NCI-H1417 (cell line): ENCODE measurements around the gene STH.
A peak's percentile ranks its signal among the peaks of the same experiment; 100 is the strongest.

Experiments used
- DNase-seq, 3 experiments: peaks; one replicate each; lab custom pipeline; 2025; lab: John Stamatoyannopoulos, UW

STH gene

DNA sequence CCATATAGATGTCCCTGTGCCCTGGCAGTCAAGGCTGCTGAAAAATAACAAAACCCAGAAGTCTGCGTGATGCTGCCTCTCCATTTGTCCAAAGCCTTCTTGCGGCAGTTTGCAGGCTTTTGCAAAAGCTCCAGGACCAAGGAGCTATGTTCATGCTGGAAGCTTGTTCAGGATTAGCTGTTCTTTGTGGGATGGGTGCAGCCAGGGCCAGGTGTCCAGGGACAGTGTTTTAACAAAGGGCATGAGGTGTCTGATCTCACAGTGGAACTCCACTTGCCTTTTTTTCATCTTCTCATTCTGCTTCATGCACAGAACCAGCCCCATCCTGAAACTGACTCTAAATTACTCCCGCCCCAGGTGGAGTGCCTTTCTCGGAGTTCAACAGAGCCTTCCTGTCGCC, 31.7 kb upstream of the STH start:
- no peak for DNase-seq

DNA sequence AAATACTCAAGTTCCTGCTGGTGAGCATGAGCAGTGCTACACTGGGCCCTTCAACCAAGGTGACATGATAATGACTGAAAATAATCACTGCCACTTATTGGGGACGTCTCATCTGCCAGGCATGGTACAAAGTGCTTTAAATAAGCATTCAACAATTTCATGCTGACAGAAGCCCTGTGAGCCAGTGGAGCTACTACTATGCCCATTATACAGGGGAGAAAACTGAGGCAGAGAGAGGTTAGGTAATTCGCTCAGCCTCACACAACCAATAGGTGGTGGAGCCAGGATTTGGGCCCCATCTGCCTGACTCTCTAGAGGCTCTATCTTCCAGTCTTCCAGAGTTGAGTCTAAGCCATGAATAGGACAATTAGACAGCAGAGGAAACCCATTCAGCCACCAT, 30.3 kb upstream of the STH start:
- DNase-seq: no peak

- no peak for DNase-seq
Measured at GRCh38 chr17:45969726-45970125, 29.3 kb upstream of the STH start.

- DNase-seq: no peak
Measured at GRCh38 chr17:45970659-45971058, 28.4 kb upstream of the STH start.

DNA sequence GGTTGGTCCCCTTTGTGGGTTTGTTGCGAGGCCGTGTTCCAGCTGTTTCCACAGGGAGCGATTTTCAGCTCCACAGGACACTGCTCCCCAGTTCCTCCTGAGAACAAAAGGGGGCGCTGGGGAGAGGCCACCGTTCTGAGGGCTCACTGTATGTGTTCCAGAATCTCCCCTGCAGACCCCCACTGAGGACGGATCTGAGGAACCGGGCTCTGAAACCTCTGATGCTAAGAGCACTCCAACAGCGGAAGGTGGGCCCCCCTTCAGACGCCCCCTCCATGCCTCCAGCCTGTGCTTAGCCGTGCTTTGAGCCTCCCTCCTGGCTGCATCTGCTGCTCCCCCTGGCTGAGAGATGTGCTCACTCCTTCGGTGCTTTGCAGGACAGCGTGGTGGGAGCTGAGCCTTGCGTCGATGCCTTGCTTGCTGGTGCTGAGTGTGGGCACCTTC, 27.3 kb upstream of the STH start:
- no peak for DNase-seq

GRCh38 chr17:45972531-45972930, 26.5 kb upstream of the STH start:
- DNase-seq: no peak

- DNase-seq: no peak
Measured at GRCh38 chr17:45973099-45973780, 25.8 kb upstream of the STH start.

- DNase-seq: no peak
Measured at GRCh38 chr17:45973946-45974859, 24.8 kb upstream of the STH start.

DNA sequence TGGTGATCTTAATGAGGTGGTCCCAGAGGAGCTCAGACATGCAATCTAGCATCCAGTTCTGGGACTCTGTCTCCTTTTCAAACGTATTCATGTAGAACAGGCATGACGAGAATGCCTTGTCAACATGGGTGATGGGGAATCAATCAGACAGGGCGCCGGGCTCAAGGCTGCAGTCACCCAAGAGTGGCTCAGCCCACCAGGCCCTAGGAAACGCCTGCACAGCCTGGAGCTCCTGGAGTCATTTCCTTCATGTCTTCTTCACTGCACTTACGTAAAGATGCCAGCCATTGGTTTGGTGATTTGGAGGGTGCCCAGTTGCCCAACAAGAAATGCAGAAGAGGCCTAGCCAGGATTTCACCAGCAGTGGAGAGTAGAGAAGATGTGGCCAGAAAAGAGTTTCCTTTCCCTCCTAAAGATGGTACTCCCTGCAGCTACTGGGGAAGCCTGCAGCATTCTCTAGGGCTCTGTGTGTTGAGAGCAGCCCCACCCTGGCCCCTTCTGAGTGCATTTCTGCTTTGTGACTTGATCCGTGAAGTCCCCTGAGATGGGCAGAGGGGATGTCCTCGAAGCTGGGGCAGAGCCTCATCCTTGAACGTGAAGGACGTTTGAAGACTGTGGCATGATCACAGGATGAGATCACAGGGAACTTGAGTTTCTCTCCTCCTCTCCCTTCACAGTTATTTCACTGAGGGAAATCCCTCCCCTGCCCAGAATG, 24.0 kb upstream of the STH start:
- no peak for DNase-seq

GRCh38 chr17:45975640-45976295, 23.3 kb upstream of the STH start:
- DNase-seq: no peak

DNA sequence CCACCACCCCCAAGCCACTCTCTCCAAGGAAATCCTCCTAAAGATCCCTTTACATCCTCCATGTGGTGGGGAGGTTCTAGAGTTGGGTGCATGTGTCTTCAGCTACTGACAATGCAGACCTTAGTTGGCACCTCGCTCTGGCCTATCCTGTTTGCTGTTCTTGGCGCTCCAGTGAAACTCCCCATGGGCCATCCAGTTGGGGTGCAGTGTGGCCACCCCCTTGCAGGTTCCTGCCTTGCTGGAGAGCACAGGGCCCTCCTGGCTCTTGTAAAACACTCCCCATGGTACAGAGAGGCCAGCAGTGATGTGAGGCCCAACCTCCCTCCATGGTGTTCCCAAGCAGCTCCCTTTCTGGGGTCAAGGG, 22.7 kb upstream of the STH start:
- no peak for DNase-seq

- DNase-seq: no peak
Measured at GRCh38 chr17:45976755-45977505, 22.1 kb upstream of the STH start.

GRCh38 chr17:45977506-45977824, 21.6 kb upstream of the STH start:
- DNase-seq: no peak

GRCh38 chr17:45977976-45978626, 20.9 kb upstream of the STH start:
- DNase-seq: no peak

DNA sequence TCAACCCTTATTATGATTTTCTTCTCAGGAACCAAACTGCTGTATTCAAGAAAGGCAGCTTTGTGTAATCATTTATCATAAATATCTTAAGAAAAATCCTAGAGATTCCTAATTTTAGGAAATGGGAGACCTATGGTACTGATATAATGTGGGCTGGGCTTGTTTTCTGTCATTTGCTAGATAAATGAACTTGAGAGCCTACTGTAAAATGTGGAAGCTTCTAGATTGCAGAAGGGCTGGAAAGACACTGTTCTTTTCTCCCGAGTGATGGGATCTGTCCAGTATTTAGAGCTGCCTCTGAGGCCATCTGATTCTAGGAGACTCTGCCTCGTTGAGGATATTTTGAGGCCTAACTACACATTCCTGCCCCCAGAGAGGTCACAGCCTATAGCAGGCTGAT, 19.9 kb upstream of the STH start:
- DNase-seq: no peak

DNA sequence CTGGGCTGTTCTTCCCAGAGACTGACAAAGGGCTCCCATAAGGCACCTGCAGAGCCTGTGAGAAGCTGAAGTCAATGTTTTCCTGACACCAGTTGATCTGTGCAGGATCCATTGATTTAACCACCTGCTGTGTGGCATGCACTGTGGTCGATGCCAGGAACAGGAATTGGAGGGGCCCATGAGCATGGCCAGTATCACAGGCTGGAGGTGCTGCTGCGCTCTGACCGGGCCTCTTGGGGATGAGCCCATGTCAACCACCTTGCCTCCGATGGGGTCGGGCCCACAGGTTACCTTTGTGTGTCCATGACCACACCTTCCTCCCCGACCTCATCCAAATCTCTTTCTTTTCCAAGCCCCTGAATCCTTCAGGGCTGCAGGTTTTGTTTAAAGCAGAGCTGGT, 18.2 kb upstream of the STH start:
- peak in 1 of 3 experiments; percentile 8 for DNase-seq

GRCh38 chr17:45981306-45981705, 17.7 kb upstream of the STH start:
- no peak for DNase-seq

GRCh38 chr17:45982791-45983613, 16.0 kb upstream of the STH start:
- no peak for DNase-seq

DNA sequence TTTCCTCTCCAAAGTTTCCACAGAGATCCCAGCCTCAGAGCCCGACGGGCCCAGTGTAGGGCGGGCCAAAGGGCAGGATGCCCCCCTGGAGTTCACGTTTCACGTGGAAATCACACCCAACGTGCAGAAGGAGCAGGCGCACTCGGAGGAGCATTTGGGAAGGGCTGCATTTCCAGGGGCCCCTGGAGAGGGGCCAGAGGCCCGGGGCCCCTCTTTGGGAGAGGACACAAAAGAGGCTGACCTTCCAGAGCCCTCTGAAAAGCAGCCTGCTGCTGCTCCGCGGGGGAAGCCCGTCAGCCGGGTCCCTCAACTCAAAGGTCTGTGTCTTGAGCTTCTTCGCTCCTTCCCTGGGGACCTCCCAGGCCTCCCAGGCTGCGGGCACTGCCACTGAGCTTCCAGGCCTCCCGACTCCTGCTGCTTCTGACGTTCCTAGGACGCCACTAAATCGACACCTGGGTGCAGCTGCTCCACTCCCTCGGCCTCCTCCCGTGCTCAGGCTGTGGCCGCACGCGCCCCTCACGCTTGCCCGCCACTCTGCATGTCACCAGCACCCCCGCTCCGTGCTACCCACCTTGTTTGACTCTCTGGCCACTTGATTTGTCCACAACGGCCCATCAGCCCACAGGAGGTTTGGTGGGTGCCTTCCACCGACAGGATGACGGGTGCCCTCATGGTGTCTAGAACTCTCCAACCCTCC, 15.3 kb upstream of the STH start:
- no peak for DNase-seq

- DNase-seq: no peak
Measured at GRCh38 chr17:45984368-45984767, 14.7 kb upstream of the STH start.
